ENCODE results near the gene RRAD.
A peak's percentile ranks its signal among the peaks of the same experiment; 100 is the strongest.
"Not testable (repeated sequence)": the region's sequence is repeated elsewhere in the genome, so short reads cannot be mapped to it uniquely, and the experiment has no call there.

RRAD gene

DNA sequence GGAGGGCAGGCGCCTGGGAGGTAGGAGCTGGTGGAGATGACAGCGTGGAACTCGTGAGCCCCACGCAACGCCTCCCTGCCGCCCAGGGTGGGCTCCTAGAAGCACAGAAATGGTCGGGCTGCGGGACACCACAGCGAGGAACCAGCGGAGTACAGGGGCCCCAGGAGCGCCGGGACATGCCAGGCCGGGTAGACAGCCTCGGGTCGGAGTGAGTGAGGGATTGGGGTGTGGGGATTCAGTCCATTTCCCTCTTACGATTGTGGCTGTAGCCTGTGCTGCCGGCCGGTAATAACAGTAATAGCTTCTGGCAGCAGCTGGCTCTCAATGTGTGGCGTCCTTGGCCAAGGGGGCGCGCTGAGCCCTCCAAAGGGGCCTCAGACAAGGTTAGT, 23.5 kb upstream of the RRAD start:
- DNase-seq (ENCODE audit: low read depth) = no peak
- in situ Hi-C loops (cut with HindIII; ENCODE audit: low sequenced_read_pairs) = no loop called here
- TF ChIP-seq, protein P1, sequence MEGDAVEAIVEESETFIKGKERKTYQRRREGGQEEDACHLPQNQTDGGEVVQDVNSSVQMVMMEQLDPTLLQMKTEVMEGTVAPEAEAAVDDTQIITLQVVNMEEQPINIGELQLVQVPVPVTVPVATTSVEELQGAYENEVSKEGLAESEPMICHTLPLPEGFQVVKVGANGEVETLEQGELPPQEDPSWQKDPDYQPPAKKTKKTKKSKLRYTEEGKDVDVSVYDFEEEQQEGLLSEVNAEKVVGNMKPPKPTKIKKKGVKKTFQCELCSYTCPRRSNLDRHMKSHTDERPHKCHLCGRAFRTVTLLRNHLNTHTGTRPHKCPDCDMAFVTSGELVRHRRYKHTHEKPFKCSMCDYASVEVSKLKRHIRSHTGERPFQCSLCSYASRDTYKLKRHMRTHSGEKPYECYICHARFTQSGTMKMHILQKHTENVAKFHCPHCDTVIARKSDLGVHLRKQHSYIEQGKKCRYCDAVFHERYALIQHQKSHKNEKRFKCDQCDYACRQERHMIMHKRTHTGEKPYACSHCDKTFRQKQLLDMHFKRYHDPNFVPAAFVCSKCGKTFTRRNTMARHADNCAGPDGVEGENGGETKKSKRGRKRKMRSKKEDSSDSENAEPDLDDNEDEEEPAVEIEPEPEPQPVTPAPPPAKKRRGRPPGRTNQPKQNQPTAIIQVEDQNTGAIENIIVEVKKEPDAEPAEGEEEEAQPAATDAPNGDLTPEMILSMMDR (IDR thresholded peaks at IDR 0.05; ENCODE audit: low read depth, low read length, missing control alignments) = no peak
- H3K4me3 ChIP-seq (ENCODE audit: low read depth, low read length) = peak overlapping the region; percentile 45

DNA sequence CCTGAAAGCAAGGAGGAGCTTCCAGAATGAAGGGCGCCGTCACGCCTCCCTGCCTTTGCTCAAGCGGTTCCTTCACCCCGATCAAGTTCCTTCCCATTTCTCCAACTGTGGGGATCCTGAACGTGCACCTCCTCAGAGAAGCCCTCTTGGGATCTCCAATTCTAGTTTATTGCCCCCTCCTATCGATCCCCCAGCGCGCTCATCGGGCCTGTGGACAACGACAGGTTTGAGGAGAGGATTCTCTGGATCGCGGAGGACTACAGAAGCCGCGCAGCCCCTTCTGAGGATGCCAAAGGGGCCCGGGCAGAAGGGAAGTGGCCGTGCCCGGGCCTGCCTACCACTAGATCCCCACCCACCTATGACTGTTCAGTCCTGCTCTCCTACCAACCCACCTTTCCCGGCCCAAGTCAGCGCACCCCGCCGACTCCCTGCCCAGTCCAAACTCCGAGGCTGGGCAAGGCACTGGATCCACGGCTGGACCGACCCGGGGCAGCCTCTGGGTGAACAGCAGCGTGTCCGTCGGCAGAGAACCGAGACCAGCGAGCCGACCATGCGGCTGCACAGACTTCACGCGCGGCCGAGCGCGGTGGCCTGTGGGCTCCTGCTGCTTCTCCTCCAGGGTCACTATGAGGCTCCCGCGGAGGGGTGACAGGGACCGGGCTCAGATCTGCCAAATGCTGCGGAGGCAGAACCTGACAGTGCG, 22.9 kb upstream of the RRAD start:
- TF ChIP-seq, protein P1 (IDR thresholded peaks at IDR 0.05; ENCODE audit: low read depth, low read length, missing control alignments) = no peak
- peak overlapping the region; percentile 45 for H3K4me3 ChIP-seq (ENCODE audit: low read depth, low read length)
- in situ Hi-C loops (cut with HindIII; ENCODE audit: low sequenced_read_pairs) = no loop called here
- DNase-seq (ENCODE audit: low read depth) = no peak

DNA sequence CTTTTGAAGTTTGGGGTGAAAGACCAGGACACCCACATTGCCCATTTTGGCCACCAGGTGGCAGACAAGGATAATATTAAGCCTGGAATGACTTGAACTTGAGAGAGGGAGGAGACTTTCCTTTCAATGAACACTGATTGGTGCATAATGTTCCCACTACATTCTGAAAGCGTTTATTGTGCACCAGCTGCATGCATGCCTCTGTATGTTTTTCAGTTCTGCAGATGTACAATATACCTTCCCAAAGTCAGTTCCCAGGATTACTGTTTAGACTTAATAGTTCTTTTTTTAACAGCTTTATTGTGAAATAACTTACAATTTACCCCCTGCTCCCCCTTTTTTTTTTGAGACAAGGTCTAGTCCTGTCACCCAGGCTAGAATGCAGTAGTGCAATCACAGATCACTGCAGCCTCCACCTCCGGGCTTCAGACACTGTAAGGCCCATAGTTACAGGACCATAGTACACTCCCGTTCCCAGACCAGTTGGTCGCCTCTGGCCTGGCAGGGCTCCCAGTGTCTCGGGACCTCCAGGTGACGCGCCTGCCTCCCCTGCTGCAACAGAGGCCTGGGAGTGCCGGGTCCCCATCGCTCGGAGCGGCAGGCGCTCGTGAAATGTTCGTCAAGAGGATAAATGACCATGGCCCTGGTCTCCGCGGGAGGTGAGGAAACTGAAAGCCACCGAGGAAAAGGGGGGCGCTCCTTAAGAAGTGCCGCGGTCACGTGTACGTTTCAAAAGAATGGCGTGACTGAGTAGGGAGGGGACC, 22.1 kb upstream of the RRAD start:
- in situ Hi-C loops (cut with HindIII; ENCODE audit: low sequenced_read_pairs) = no loop called here

DNA sequence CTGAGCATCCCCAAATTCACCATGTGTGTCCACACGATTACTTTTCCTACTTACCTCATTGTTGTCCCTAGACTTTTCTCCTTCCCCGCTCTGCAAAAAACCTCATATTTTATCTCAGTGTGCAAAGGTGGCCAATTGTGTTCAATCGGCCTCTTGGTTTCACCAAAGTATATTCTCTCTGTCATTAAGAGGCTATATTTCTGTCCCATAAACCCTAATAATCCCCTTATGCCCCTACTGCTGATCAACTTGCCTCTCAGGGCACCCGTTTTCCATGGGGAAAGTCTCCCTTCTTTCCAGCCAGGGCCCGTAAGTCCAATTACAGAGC, 21.6 kb upstream of the RRAD start:
- H3K4me3 ChIP-seq (ENCODE audit: low read depth, low read length) = no peak overlapping the region
- DNase-seq (ENCODE audit: low read depth) = no peak
- in situ Hi-C loops (cut with HindIII; ENCODE audit: low sequenced_read_pairs) = no loop called here
- TF ChIP-seq, protein P1 (IDR thresholded peaks at IDR 0.05; ENCODE audit: low read depth, low read length, missing control alignments) = no peak

More for the DNA sequence above, 22.1 kb upstream of the RRAD start:
- peak; percentile 64 for DNase-seq (ENCODE audit: low read depth)
- peak overlapping the region; percentile 45 for H3K4me3 ChIP-seq (ENCODE audit: low read depth, low read length)
- TF ChIP-seq, protein P1 (IDR thresholded peaks at IDR 0.05; ENCODE audit: low read depth, low read length, missing control alignments) = peak; percentile 89

DNA sequence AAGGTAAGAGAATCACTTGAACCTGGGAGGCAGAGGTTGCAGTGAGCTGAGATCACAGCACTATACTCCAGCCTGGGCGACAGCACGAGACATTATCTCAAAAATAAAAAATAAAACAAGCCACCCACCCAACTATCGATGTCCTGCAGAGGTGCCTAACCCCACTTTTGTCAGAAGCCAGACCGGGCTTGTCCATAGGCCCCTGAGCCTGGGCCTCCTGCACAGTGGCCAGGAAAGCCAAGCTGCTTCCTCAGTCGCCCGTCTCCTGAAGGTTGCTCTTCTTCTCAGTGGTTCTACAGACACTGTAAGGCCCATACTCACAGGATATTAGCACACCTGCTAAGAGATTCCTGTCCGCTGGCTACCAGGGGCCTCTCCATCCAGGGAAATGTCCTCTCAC, 21.2 kb upstream of the RRAD start:
- in situ Hi-C loops (cut with HindIII; ENCODE audit: low sequenced_read_pairs) = no loop called here
- TF ChIP-seq, protein P1 (IDR thresholded peaks at IDR 0.05; ENCODE audit: low read depth, low read length, missing control alignments) = no peak
- H3K4me3 ChIP-seq (ENCODE audit: low read depth, low read length) = no peak overlapping the region
- no peak for DNase-seq (ENCODE audit: low read depth)

DNA sequence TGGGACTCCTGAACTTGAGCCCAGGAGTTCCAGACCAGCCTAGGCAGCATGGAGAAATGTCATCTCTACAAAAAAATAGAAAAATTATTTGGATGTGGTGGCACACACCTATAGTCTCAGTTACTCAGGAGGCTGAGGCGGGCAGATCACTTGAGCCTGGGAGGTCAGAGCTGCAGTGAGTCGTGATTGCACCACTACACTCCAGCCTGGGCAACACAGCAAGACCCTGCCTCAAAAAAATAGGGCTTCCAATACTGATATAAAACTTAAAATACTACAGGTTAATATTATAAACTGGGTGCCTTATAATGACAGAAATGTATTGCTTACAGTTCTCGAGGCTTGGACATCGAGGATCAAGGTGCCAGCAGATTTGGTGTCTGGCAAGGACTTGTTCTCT, 20.6 kb upstream of the RRAD start:
- TF ChIP-seq, protein P1 (IDR thresholded peaks at IDR 0.05; ENCODE audit: low read depth, low read length, missing control alignments) = no peak
- H3K4me3 ChIP-seq (ENCODE audit: low read depth, low read length) = no peak overlapping the region
- in situ Hi-C loops (cut with HindIII; ENCODE audit: low sequenced_read_pairs) = no loop called here
- DNase-seq (ENCODE audit: low read depth) = no peak

DNA sequence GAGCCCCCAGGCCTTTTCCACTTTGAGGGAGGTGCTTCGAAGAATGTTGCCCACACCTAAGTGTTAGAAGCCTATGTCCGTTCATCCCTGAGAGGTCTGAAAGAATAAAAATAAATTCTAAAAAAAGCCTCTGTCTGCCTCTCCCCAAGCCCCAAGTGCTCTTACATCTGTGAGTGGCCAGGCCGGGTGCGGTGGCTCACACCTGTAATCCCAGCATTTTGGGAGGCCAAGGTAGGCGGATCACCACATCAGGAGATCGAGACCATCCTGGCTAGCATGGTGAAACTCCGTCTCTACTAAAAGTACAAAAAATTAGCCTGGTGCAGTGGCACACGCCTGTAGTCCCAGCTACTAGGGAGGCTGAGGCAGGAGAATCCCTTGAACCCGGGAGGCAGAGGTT, 19.6 kb upstream of the RRAD start:
- not testable (repeated sequence) for DNase-seq (ENCODE audit: low read depth); H3K4me3 ChIP-seq (ENCODE audit: low read depth, low read length)

More for the DNA sequence above, 19.6 kb upstream of the RRAD start:
- in situ Hi-C loops (cut with HindIII; ENCODE audit: low sequenced_read_pairs) = not testable (repeated sequence)
